HG03521 (cell line): ENCODE measurements around the gene CR1L.
"Not testable (repeated sequence)": the region's sequence is repeated elsewhere in the genome, so short reads cannot be mapped to it uniquely, and the experiment has no call there.

ENCODE experiments used
- ATAC-seq: cut with Tn5 transposase; IDR thresholded peaks from one replicate; pipeline ENCODE4 v1.9.1; 2021; ENCODE audit warnings: mild to moderate bottlenecking, moderate library complexity; ENCODE audit not compliant: unreplicated experiment

The CR1L gene

DNA sequence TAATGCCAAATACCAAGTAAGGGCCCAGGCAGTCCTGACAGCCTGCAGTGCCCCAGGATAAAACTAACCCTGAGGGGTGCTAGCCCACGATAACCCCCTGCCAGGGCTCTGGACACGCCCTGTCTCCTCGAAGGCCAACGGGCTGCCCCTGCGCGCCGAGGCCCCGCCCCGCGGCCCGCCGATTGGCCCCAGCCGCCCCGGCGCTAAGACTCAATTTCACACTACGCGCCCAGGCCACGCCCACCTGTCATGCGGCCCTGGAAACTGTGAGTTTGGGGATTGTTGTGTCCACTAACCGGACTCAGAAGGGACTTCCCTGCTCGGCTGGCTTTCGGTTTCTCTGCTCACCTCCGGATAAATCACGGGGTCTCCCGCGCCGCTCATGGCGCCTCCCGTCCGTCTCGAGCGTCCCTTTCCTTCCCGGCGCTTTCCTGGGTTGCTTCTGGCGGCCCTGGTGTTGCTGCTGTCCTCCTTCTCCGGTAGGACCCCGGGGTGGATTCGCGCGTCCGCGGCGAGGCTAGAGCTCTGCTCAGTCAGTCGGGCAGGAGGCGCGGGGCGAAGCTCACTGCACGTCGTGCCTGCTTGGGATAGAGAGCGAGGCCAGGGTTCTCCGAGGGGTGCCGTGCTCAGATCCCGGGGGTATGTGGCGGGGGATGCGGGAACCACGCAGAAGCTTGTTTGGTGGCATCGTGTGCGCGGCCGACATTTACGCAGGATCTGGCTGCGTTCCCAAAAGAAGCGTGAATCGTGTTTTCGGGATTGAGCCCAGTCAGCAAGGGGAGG, at the start of gene CR1L:
Gene CR1L, plus strand, starts transcription at position 282 of the 783 bp plus-strand sequence. Its CDS starts 101 bp downstream, at position 383.
- ATAC-seq, result peak; percentile 86

DNA sequence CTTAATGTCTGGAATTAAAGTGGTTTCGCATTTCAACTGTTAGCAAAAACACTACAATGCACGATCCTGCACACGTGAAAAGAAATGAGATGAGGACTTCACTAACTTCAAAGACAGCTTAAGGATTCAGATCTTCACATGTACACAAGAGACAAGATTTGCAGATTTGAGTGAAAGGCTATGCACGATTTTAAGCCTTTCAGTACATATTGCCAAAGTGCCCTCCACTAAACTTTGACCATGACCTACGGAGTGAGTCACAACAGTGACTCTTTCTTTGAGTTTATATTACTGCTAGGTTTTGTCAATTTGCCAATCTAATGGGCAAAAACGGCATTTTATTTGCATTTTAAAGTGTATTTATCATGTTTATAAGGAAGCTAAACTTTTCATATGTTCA, 41.2 kb upstream of the CR1L start:
- ATAC-seq, result no peak

DNA sequence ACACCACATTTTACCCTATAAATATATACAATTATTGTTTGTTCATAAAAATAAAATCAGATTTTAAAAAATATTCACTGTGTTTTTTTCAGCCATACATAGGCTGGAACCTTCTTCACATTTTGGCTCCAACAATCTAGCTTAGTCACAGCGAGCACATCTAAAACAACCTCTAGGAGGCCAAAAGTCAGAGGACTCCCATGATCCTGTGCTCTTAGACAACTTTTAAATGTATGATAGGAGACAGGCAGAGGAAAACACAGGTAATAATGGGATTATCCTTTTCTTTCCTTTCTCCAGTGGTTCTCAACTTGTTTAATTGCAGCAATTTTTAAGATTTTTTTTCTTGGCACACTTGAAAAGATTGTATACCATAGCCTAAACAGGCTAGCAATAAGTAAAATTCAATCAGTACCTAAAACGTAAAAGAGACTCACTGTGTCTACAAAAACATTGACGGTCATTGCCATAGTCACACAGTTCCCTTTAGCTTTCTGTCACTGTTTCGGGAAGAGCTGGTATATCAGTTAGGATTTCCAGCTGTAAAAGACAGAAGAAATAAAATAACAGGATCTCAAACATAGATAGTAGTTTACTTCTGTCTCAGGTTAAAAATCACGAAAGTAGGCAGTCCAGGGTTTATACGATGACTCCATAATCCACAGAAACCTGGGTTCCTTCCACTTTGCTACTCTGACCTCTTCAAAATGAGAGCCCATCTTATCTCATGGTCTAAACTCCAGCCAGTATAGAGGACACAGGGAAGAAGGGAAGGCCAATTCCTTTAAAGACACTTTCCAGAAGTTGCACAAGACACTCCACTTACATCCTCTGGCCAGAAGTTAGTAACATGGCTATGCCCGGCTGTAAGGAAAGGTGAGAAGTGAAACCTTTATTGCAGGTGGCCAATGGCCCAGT, 39.2 kb upstream of the CR1L start:
- ATAC-seq, result no peak

DNA sequence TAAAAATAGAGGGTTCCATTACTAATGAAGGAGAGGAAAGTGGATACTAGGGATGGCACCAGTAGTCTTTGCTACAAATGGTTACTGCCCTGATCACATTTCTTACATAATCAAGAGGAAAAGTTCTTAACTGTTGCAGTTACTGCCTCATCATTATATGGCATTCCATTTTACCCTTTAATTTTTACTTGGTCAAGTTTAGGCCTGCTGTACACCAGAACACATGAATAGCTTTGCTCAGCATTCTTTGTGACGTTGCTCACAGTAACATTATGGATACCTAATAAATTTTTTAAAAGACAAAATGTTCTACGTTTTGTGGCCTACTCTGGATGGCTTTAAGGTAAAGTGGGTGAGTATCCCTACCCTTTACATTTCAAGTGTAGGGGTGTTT, 38.6 kb upstream of the CR1L start:
- no peak for ATAC-seq

DNA sequence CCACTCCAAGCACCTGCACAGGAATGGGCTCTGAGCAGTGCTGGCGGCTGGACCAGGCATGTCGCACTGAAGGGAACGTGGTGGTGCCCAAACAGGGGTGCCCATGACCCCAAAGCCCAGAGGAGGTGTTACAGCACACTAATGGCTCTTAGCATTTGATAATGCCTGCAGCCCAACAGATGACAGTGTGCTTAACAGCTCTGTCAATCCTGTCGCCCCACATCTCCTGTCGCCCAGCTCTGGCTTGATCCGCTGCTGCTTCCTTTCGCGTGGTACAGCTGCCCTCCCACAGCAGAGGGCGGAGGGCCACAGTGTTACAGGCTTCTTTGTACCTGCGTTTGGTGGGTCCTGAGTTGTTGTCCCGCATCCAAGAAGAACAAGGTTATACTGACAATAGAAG, 32.2 kb upstream of the CR1L start:
- no peak for ATAC-seq

DNA sequence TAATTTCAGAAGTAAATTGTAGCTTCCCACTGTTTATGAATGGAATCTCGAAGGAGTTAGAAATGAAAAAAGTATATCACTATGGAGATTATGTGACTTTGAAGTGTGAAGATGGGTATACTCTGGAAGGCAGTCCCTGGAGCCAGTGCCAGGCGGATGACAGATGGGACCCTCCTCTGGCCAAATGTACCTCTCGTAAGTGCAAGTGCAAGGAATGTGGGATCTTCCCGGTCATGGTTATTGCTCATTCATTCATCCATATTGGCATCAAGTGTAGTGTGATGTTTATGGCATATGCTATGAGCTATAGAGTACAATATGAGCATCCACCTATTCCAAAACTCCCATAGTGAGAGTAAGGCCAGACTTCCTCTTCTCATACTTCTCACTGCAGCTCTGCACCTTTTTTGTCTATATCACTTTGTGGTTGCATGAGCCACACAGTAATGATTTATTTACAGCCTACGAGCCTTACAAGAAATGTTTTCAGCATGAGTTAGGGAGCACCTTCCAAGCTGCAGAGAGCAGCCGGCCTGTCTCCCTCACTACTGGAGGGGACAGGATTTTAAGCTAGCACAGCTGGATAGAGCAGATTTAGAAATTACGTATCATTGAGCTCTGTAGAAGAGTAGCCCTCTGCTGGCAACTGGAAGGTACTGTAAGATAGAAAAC, 24.9 kb upstream of the CR1L start:
- ATAC-seq, result peak; percentile 93

GRCh38 chr1:207620543-207620893, 24.4 kb upstream of the CR1L start:
- ATAC-seq, result no peak

GRCh38 chr1:207625504-207626071, 19.3 kb upstream of the CR1L start:
- not testable (repeated sequence) for ATAC-seq

DNA sequence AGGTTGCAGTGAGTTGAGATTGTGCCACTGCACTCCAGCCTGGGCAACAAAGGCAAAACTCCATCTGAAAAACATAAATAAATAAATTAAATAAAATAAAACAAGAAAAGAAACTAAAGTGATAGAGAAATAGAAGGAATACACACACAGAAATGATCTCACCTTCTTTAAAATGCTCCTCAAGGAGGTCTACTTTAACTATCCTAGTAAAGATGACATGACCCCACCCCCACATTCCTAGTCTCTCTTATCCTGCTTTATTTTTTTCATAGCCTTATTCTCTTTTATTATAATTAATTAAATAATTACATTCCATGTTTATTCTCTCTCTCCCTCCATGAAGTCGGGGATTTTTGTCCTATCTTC, 18.0 kb upstream of the CR1L start:
- ATAC-seq, result no peak

- no peak for ATAC-seq
Measured at GRCh38 chr1:207627496-207627895, 17.4 kb upstream of the CR1L start.

GRCh38 chr1:207628776-207629175, 16.2 kb upstream of the CR1L start:
- no peak for ATAC-seq

GRCh38 chr1:207631137-207631536, 13.8 kb upstream of the CR1L start:
- ATAC-seq, result no peak

- no peak for ATAC-seq
Measured at GRCh38 chr1:207633226-207633625, 11.7 kb upstream of the CR1L start.

GRCh38 chr1:207633699-207634289, 11.1 kb upstream of the CR1L start:
- ATAC-seq, result not testable (repeated sequence)

GRCh38 chr1:207634293-207634692, 10.6 kb upstream of the CR1L start:
- ATAC-seq, result not testable (repeated sequence)

DNA sequence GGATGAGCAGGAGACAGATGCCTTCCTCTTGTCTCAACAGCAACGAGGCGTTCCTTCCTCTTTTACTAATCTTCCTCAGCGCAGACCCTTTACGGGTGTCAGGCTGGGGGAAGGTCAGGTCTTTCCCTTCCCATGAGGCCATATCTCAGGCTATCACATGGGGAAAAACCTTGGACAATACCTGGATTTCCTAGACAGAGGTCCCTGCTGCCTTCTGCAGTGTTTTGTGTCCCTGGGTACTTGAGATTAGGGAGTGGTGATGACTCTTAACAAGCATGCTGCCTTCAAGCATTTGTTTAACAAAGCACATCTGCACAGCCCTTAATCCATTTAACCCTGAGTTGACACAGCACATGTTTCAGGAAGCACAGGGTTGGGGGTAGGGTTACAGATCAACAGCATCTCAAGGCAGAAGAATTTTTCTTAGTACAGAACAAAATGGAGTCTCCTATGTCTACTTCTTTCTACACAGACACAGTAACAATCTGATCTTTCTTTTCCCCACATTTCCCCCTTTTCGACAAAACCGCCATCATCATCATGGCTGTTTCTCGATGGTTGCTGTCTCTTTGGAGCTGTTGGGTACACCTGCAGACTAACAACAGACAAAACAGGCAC, 9.3 kb upstream of the CR1L start:
- ATAC-seq, result not testable (repeated sequence)

DNA sequence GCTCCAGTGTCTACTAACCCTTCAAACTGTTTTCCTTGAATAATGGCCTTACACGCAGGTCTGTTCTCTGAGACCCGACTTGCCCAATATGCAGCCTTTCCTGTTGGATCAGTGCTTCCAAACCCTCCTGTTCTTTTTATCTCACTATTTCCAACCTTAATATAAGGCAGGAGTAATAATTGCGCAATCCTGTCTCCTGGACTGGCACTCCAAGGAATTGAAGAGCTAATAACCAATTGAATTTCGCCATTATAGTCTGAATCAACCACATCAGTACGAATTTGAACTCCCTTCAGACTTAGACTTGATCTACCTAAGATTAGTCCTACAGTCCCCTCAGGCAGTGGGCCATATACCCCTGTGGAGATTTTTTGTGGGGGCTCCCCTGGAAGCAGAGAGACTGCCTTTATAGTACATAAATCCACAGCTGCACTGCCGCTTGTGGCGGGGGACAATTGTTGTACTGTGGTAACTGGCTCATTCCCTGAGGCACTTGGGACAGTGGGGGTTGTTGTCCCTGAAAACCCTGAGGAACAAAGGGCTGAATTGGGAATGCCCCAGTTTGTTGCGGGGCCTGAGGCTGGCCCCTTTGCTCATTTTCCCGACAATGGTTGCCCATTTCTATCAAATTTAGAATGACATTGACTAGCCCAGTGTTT, 6.3 kb upstream of the CR1L start:
- ATAC-seq, result not testable (repeated sequence)

DNA sequence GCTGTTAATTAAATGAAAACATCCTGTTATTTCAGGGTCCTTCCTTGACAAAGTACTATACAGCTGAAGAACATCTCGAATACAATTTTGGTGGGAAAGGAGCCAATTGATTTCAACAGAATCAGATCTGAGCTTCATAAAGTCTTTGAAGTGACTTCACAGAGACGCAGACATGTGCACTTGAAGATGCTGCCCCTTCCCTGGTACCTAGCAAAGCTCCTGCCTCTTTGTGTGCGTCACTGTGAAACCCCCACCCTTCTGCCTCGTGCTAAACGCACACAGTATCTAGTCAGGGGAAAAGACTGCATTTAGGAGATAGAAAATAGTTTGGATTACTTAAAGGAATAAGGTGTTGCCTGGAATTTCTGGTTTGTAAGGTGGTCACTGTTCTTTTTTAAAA, 5.6 kb upstream of the CR1L start:
- ATAC-seq, result not testable (repeated sequence)

GRCh38 chr1:207644166-207644851, 624 bp upstream of the CR1L start:
- no peak for ATAC-seq
